ENCODE results near the gene LAMB3. TPM values are rescaled to one million over a fixed set of nuclear protein-coding genes. Genes with fewer than 3 reads are reported as not detected.

Gene LAMB3
- total RNA-seq, 2 experiments from 2014 or later, result 0.60 to 0.70 TPM

DNA sequence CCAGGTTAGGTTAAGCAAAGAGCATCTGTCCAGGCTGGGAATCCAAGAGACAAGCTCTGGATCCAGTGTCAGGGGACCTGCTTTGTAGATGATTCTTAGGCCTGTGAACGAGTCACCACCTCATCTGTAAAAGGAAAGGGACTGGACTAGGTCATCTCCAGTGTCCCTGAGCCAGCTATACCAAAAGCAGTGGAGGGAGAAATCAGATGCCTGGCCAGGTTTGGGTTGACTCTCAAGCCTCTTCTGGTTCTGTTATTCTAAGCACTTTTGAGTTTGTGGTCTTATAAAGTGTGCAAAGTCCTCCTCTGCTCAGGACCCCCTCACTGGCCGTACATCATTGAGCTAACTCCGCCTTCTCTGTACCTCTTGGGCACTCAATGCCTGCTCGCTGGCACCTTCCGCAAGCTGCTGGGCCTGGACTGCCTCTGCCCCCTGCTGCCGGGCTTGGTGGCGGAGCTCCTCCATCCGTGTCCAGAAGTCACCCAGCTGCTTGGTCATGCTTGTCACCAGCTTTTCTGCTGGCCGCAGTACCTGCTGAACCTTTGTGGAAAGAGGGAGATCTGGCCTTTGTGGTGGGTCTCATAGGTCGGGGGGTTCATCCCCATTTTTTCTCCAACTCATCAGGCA lies 35.1 kb downstream of the LAMB3 start:
- Mint-ChIP-seq H3K4me1 (ENCODE audit: low read depth) (no peaks in the 10 kb centered on the region), H3K36me3 (ENCODE audit: low read depth) (no peaks in the 10 kb centered on the region), H3K4me3 (no peak overlapping the region), H3K9me3 (no peaks in the 10 kb centered on the region), H3K27ac (no peak overlapping the region), H3K27me3 (no peaks in the 10 kb centered on the region)
- DNase-seq (no peak), ATAC-seq (no peak)
- ChIA-PET POLR2A (interaction anchor here (1.1 to 1.4 kb wide), 2 partner anchors 10 to 51 kb away, joined by 3 to 4 read pairs; no protein-coding TSS in a partner anchor), CTCF (interaction anchor here (2.3 kb wide), 1 partner anchor 10 kb away, joined by 9 read pairs; no protein-coding TSS in a partner anchor)
- no peak for TF ChIP-seq CTCF (IDR thresholded peaks at IDR 0.05)
- intact Hi-C loops (cut with micrococcal nuclease), result no loop called here

DNA sequence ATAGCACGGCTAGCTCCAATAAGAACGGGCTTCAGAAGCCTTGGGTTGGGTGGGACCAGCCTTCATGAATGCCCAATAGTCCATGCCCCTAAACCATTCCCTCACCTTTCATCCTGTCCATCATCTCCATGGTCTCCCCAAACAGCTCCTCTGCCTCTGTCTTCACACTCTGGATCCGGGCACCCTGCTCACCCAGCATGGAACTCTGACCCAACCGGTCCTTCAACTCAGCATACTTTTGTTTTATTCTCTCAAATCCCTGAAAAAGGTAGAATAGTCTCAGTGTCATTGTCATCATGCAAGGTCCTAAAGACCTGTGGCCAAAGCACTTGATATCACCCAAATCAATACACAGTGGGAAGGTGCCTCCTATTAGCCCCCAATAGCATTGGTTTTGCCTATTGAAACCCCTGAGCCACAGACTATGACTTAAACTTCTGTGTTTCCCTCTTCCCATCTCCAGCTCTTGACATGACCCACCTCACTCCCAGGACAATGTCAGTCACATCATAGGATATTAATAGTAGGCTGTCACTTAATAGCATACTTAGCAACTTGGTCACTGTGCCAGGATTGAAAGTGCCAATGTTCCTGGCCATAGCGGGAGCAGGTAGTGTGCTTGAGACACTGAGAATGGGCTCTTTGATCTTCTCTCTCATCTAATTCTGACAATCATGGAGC lies 35.7 kb downstream of the LAMB3 start:
- H3K27ac Mint-ChIP-seq, result no peak overlapping the region
- DNase-seq (no peak), ATAC-seq (no peak)
- CTCF ChIA-PET, result interaction anchor here (1.3 to 2.3 kb wide), 3 partner anchors 9 to 40 kb away, joined by 3 to 9 read pairs (median 6); no protein-coding TSS in a partner anchor
- no peaks in the 10 kb centered on the region for H3K36me3 Mint-ChIP-seq (ENCODE audit: low read depth)
- POLR2A ChIA-PET, result no interaction called here
- H3K27me3 Mint-ChIP-seq, result no peaks in the 10 kb centered on the region
- intact Hi-C loops (cut with micrococcal nuclease), result no loop called here
- H3K4me3 Mint-ChIP-seq, result no peak overlapping the region
- H3K9me3 Mint-ChIP-seq, result no peaks in the 10 kb centered on the region
- no peak for TF ChIP-seq CTCF (IDR thresholded peaks at IDR 0.05)
- no peaks in the 10 kb centered on the region for H3K4me1 Mint-ChIP-seq (ENCODE audit: low read depth)

GRCh38 chr1:209614906-209615305 lies 37.3 kb downstream of the LAMB3 start:
- no peak for ATAC-seq
- Mint-ChIP-seq H3K4me1 (ENCODE audit: low read depth) (no peaks in the 10 kb centered on the region), H3K27me3 (no peaks in the 10 kb centered on the region), H3K27ac (no peak overlapping the region), H3K4me3 (no peak overlapping the region), H3K9me3 (no peaks in the 10 kb centered on the region), H3K36me3 (ENCODE audit: low read depth) (no peaks in the 10 kb centered on the region)
- intact Hi-C loops (cut with micrococcal nuclease), result no loop called here
- no peak for DNase-seq
- ChIA-PET POLR2A (no interaction called here), CTCF (interaction anchor here (1.0 to 1.3 kb wide), 3 partner anchors 38 to 50 kb away, joined by 4 to 6 read pairs (median 4); no protein-coding TSS in a partner anchor)
- TF ChIP-seq CTCF (IDR thresholded peaks at IDR 0.05), result no peak

DNA sequence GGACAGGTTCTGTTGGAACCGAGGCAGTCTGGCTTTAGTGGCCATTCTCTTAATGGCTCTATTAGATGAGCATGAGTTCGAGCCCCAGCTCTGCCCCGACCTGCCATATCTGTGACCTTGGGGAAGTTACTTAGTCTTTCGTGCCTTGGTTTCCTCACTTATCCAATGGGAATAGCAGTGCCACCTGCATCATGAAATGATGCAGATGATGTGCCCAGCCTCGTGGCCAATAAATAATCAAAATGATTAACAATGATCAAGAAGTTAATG lies 38.1 kb downstream of the LAMB3 start:
- no peak for ATAC-seq
- H3K36me3 Mint-ChIP-seq (ENCODE audit: low read depth), result no peaks in the 10 kb centered on the region
- TF ChIP-seq CTCF (IDR thresholded peaks at IDR 0.05), result no peak
- intact Hi-C loops (cut with micrococcal nuclease), result no loop called here
- no peaks in the 10 kb centered on the region for H3K27me3 Mint-ChIP-seq
- H3K27ac Mint-ChIP-seq, result no peak overlapping the region
- H3K9me3 Mint-ChIP-seq, result no peaks in the 10 kb centered on the region
- CTCF ChIA-PET, result interaction anchor here (1.0 kb wide), 2 partner anchors 18 to 45 kb away, joined by 4 read pairs; no protein-coding TSS in a partner anchor
- H3K4me1 Mint-ChIP-seq (ENCODE audit: low read depth), result no peaks in the 10 kb centered on the region
- POLR2A ChIA-PET, result no interaction called here
- no peak overlapping the region for H3K4me3 Mint-ChIP-seq
- DNase-seq, result no peak

DNA sequence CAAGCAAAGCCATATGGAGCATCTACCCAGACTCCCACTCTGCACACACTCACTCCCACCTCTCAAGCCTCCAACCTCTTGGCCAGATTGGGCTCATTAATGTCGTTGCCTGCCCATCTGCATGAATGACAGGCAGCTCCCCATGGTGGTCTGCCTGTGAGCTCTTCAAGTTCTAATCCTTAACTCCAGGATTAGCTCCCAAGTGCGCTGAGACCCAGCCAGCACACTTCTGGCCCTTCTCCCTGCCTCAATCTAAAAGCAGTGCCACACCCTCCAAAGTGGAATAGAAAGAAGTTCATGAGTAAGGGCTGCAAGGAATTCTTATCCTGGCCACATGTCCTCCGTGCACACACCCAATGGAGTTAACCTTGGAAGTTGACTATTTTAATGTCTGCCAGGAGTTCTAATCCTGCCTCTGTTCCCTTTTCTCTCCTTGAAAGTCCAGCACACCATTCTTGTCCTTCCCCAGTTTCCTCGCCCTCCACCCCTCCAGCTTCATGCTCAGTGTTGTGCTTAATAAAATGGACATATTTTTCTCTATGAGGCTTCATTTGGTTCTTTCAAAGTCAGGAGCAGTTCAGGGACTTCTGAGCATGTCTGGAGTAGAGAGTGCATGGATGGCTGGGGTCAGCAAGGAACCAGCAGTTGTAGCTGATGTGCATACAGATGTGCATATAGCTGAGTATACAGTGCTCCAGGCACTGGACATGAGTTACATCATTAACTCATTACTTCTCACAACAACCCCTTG lies 38.6 kb downstream of the LAMB3 start:
- H3K27ac Mint-ChIP-seq, result no peak overlapping the region
- H3K36me3 Mint-ChIP-seq (ENCODE audit: low read depth), result no peaks in the 10 kb centered on the region

More for the DNA sequence above, 38.6 kb downstream of the LAMB3 start:
- CTCF ChIA-PET, result interaction anchor here (1.0 kb wide), 3 partner anchors 14 to 44 kb away, joined by 3 to 4 read pairs (median 4); no protein-coding TSS in a partner anchor
- ATAC-seq (no peak), DNase-seq (no peak)
- intact Hi-C loops (cut with micrococcal nuclease), result no loop called here
- POLR2A ChIA-PET, result no interaction called here
- Mint-ChIP-seq H3K4me1 (ENCODE audit: low read depth) (no peaks in the 10 kb centered on the region), H3K4me3 (no peak overlapping the region), H3K9me3 (no peaks in the 10 kb centered on the region), H3K27me3 (no peaks in the 10 kb centered on the region)
- no peak for TF ChIP-seq CTCF (IDR thresholded peaks at IDR 0.05)
